K562 (cell line): ENCODE measurements around the gene ABHD17C.
"Not testable (repeated sequence)": the region's sequence is repeated elsewhere in the genome, so short reads cannot be mapped to it uniquely, and the experiment has no call there.

Source experiments
- CHD1 ChIP-seq: fragments of 200-600 bp; sonication (generic); IDR thresholded peaks from one replicate; pipeline ENCODE4 v1.6.1; 2012; ENCODE audit warnings: mild to moderate bottlenecking, moderate library complexity, low read length, inconsistent platforms
- EZH2 ChIP-seq: IDR thresholded peaks from 2 replicates; pipeline ENCODE4 v1.6.1; 2012; ENCODE audit warnings: low read depth, mild to moderate bottlenecking, inconsistent platforms, low read length, borderline replicate concordance
- KLF13 ChIP-seq: fragments of 450-650 bp; IDR thresholded peaks from 2 replicates; pipeline ENCODE4 v1.6.1; 2016; ENCODE audit warnings: missing genetic modification characterization, low read depth, mild to moderate bottlenecking, missing compliant biosample characterization, moderate library complexity, borderline replicate concordance
- MXI1 ChIP-seq: IDR thresholded peaks from 2 replicates; pipeline ENCODE4 v1.6.1; 2011; ENCODE audit warnings: low read depth, mild to moderate bottlenecking, improper control_type of control experiment, low read length
- POLR2AphosphoS5 ChIP-seq: IDR thresholded peaks from 2 replicates; pipeline ENCODE4 v1.6.1; 2011; ENCODE audit warnings: mild to moderate bottlenecking, low read depth, low read length, moderate library complexity; ENCODE audit not compliant: control insufficient read depth, insufficient read depth
- POU5F1 ChIP-seq: fragments of 150-350 bp; IDR thresholded peaks from 2 replicates; pipeline ENCODE4 v1.6.1; 2014; ENCODE audit warnings: borderline replicate concordance, low read length, low read depth, mild to moderate bottlenecking; ENCODE audit not compliant: partially characterized antibody
- SIRT6 ChIP-seq: IDR thresholded peaks from one replicate; pipeline ENCODE4 v1.6.1; 2012; ENCODE audit warnings: low read depth, mild to moderate bottlenecking, control low read depth, inconsistent platforms, low read length, moderate library complexity
- TARDBP ChIP-seq: fragments of 450-650 bp; IDR thresholded peaks from 2 replicates; pipeline ENCODE4 v1.6.1; 2016
- ZNF512 ChIP-seq: IDR thresholded peaks from 2 replicates; pipeline ENCODE4 v1.6.1; 2016; ENCODE audit warnings: missing genetic modification characterization, missing compliant biosample characterization
- ZNF77 ChIP-seq: fragments of 250-450 bp; sonication (Bioruptor Pico); IDR thresholded peaks from 2 replicates; pipeline ENCODE4 v1.5.0; 2020
- TF ChIP-seq, protein P1 (sequence below): fragments of 450-650 bp; IDR thresholded peaks from 2 replicates; pipeline ENCODE4 v1.6.1; 2016; ENCODE audit warnings: borderline replicate concordance
- TF ChIP-seq, protein P2 (sequence below), 2 experiments: fragments of 450-650 bp; formaldehyde crosslinking in 1 of 2; IDR thresholded peaks; 2 replicates each; pipeline versions ENCODE4 v1.4.0 to v1.6.1; 2014 to 2020; ENCODE audit warnings: mild to moderate bottlenecking in 2 of 2, borderline replicate concordance in 1 of 2, low read depth in 1 of 2

DNA sequence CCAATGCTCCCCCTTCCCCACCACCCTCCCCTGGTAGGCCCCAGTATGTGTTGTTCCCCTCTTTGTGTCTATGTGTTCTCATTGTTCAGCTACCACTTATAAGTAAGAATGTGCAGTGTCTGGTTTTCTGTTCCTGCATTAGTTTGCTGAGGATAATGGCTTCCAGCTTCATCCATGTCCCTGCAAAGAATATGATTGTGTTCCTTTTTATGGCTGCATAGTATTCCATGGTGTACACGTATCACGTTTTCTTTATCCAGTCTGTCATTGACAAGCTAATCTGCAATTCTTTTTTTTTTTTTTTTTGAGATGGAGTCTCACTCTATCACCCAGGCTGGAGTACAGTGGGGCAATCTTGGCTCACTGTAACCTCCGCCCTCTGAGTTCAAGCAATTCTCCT, 68.1 kb downstream of the ABHD17C start:
- TF ChIP-seq, protein P1, sequence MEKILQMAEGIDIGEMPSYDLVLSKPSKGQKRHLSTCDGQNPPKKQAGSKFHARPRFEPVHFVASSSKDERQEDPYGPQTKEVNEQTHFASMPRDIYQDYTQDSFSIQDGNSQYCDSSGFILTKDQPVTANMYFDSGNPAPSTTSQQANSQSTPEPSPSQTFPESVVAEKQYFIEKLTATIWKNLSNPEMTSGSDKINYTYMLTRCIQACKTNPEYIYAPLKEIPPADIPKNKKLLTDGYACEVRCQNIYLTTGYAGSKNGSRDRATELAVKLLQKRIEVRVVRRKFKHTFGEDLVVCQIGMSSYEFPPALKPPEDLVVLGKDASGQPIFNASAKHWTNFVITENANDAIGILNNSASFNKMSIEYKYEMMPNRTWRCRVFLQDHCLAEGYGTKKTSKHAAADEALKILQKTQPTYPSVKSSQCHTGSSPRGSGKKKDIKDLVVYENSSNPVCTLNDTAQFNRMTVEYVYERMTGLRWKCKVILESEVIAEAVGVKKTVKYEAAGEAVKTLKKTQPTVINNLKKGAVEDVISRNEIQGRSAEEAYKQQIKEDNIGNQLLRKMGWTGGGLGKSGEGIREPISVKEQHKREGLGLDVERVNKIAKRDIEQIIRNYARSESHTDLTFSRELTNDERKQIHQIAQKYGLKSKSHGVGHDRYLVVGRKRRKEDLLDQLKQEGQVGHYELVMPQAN: not testable (repeated sequence)
- TF ChIP-seq ZNF512; POLR2AphosphoS5; POU5F1; CHD1; TARDBP; SIRT6; ZNF77; EZH2; MXI1; KLF13 (tag): not testable (repeated sequence)
- TF ChIP-seq, protein P2, sequence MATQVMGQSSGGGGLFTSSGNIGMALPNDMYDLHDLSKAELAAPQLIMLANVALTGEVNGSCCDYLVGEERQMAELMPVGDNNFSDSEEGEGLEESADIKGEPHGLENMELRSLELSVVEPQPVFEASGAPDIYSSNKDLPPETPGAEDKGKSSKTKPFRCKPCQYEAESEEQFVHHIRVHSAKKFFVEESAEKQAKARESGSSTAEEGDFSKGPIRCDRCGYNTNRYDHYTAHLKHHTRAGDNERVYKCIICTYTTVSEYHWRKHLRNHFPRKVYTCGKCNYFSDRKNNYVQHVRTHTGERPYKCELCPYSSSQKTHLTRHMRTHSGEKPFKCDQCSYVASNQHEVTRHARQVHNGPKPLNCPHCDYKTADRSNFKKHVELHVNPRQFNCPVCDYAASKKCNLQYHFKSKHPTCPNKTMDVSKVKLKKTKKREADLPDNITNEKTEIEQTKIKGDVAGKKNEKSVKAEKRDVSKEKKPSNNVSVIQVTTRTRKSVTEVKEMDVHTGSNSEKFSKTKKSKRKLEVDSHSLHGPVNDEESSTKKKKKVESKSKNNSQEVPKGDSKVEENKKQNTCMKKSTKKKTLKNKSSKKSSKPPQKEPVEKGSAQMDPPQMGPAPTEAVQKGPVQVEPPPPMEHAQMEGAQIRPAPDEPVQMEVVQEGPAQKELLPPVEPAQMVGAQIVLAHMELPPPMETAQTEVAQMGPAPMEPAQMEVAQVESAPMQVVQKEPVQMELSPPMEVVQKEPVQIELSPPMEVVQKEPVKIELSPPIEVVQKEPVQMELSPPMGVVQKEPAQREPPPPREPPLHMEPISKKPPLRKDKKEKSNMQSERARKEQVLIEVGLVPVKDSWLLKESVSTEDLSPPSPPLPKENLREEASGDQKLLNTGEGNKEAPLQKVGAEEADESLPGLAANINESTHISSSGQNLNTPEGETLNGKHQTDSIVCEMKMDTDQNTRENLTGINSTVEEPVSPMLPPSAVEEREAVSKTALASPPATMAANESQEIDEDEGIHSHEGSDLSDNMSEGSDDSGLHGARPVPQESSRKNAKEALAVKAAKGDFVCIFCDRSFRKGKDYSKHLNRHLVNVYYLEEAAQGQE (IDR thresholded peaks at IDR 0.05; ENCODE audit: borderline replicate concordance): not testable (repeated sequence)
- TF ChIP-seq, protein P2 (CRISPR knock-in tag; IDR thresholded peaks at IDR 0.05; ENCODE audit: low read depth): not testable (repeated sequence)
